ENCODE results near the gene MPP2.
"Not testable (repeated sequence)": the region's sequence is repeated elsewhere in the genome, so short reads cannot be mapped to it uniquely, and the experiment has no call there.

The MPP2 gene

DNA sequence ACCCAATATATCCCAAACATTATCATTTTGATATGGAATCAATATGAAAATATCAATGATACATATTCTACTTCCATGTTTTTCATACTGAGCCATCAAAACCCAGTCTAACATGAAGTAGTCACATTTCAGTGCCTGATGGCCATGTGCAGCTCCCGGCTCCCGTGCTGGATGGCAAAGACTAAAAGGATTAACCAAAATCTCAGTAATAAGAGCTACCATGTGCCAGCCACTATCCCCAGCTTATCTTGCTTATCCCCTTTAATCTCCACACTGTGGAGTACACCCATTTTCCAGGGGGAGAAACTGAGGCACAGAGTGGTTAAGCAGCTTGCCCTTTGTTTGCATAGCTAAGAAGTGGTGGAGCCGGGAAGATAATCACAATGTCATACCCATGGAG lies 51.2 kb downstream of the MPP2 start:
- Mint-ChIP-seq H3K9me3 (no peaks in the 10 kb centered on the region), H3K4me3 (no peak overlapping the region), H3K36me3 (no peaks in the 10 kb centered on the region), H3K27ac (no peak overlapping the region), H3K4me1 (no peaks in the 10 kb centered on the region), H3K27me3 (peaks cover 2% of the 10 kb centered on the region)

GRCh38 chr17:43855061-43855460 lies 52.3 kb downstream of the MPP2 start:
- Mint-ChIP-seq H3K27me3 (peaks cover 2% of the 10 kb centered on the region), H3K4me1 (no peaks in the 10 kb centered on the region), H3K36me3 (no peaks in the 10 kb centered on the region), H3K4me3 (no peak overlapping the region), H3K9me3 (no peaks in the 10 kb centered on the region), H3K27ac (no peak overlapping the region)

DNA sequence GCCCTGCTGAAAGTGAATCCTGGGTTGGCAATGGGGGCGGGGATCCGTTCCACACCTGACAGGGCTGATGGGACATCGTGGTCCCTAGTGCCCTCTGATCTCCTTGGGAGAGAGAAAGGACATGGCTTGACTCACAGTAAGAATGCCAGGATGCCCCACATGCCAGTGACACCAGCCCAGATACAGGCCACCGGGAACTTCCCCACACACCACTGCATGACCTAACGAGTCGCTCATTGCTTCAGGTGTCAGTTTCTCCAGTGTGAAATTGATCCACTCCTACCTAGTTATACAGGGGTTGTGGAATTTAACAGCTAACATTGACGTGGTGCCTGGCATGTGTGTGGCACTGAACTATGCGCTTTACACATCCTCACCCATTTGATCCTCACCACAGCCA lies 52.8 kb downstream of the MPP2 start:
- Mint-ChIP-seq H3K36me3 (no peaks in the 10 kb centered on the region), H3K4me1 (no peaks in the 10 kb centered on the region), H3K27ac (no peak overlapping the region), H3K27me3 (peaks cover 2% of the 10 kb centered on the region), H3K4me3 (no peak overlapping the region), H3K9me3 (no peaks in the 10 kb centered on the region)

- Mint-ChIP-seq H3K27me3 (peaks cover 3% of the 10 kb centered on the region), H3K27ac (no peak overlapping the region), H3K9me3 (no peaks in the 10 kb centered on the region), H3K4me3 (no peak overlapping the region), H3K4me1 (no peaks in the 10 kb centered on the region), H3K36me3 (no peaks in the 10 kb centered on the region)
Observed at GRCh38 chr17:43853546-43853945, 53.8 kb downstream of the MPP2 start.

DNA sequence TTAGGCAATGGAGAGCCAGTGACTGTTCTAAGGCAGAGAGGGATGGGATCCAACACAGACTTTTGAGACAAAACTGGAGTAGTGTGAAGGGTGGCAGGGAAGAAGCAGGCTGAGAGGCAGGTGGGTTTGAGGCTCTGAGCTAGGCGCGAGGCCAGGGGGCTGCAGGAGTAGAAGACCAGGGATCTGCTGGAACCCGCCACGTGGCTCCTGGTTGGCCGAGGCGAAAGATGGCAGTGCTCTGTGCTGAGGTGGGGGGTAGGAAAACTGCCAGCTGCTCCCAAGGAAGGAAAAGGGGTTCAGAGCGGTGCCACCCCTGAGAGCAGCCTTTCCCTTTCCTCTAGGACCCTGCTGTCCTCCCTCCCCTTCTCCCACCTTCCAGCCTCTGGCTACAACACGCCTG lies 54.8 kb downstream of the MPP2 start:
- Mint-ChIP-seq H3K27me3 (peaks cover 3% of the 10 kb centered on the region), H3K4me3 (no peak overlapping the region), H3K9me3 (no peaks in the 10 kb centered on the region), H3K36me3 (no peaks in the 10 kb centered on the region), H3K4me1 (no peaks in the 10 kb centered on the region), H3K27ac (no peak overlapping the region)

- Mint-ChIP-seq H3K27ac (no peak overlapping the region), H3K4me3 (no peak overlapping the region), H3K27me3 (peaks cover 3% of the 10 kb centered on the region), H3K9me3 (no peaks in the 10 kb centered on the region), H3K4me1 (no peaks in the 10 kb centered on the region), H3K36me3 (no peaks in the 10 kb centered on the region)
Observed at GRCh38 chr17:43849116-43849515, 58.2 kb downstream of the MPP2 start.

DNA sequence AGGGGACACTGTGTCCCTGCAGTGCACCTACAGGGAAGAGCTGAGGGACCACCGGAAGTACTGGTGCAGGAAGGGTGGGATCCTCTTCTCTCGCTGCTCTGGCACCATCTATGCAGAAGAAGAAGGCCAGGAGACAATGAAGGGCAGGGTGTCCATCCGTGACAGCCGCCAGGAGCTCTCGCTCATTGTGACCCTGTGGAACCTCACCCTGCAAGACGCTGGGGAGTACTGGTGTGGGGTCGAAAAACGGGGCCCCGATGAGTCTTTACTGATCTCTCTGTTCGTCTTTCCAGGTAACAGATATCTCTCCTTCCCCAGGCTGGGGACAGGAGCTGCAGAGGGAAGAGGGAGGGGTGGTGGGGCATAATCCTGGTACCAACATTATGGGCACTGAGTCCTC lies 58.7 kb downstream of the MPP2 start:
- Mint-ChIP-seq H3K27ac (no peak overlapping the region), H3K4me1 (no peaks in the 10 kb centered on the region), H3K27me3 (peaks cover 3% of the 10 kb centered on the region), H3K9me3 (no peaks in the 10 kb centered on the region), H3K36me3 (no peaks in the 10 kb centered on the region), H3K4me3 (no peak overlapping the region)

DNA sequence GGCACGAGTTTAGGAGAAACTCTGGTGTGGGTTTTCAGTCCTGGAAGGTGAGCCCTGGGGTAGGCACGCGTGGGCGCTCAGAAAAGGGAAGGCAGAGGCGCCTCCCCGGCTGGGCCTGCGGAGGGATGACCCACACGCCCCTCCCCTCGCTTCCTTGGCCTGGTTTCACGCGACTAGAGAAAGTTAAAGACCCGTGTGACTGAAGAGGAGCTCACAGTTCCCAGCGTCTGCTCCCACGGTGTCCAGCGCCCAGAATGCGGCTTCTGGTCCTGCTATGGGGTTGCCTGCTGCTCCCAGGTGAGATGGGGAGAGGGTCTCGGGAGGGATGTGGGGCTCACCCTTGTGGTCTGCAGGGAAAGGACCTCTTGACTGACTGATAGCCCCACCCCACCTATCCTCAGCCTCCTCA lies 60.4 kb downstream of the MPP2 start, which contains the start of gene CD300LG:
TSS of gene CD300LG (plus strand) at position 214 of the 409 bp plus-strand sequence. CDS start at position 255, 41 bp downstream.
- Mint-ChIP-seq H3K27me3 (peaks cover 5% of the 10 kb centered on the region), H3K9me3 (no peaks in the 10 kb centered on the region), H3K4me3 (no peak within 1 kb of the TSS), H3K4me1 (no peaks in the 10 kb centered on the region), H3K36me3 (no peaks in the 10 kb centered on the region), H3K27ac (no peak within 1 kb of the TSS)

GRCh38 chr17:43846221-43846712 lies 61.1 kb downstream of the MPP2 start:
- no peaks in the 10 kb centered on the region for H3K36me3 Mint-ChIP-seq

DNA sequence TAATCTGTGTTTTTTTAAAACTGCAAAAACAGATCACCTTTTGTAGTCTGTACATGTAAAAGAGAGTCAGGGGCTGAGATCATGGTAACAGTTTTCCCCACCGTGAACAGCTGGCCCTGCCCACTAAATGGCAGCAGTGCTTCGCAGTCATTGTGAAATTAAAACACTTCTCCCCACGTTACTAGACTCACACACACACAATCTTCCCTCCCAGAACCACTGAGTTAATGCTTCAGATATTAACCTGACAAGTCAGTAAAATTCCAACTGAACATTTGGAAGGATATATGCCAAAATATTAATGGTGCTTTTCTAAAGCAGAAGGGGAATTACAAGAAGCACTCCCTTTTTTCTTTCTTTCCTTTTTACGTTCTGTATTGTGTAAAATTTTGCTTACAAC lies 61.6 kb downstream of the MPP2 start:
- no peaks in the 10 kb centered on the region for H3K36me3 Mint-ChIP-seq
- no peaks in the 10 kb centered on the region for H3K9me3 Mint-ChIP-seq
- no peaks in the 10 kb centered on the region for H3K4me1 Mint-ChIP-seq
- peaks cover 5% of the 10 kb centered on the region for H3K27me3 Mint-ChIP-seq
- no peak overlapping the region for H3K27ac Mint-ChIP-seq
- no peak overlapping the region for H3K4me3 Mint-ChIP-seq

More at GRCh38 chr17:43846221-43846712, 61.1 kb downstream of the MPP2 start:
- Mint-ChIP-seq H3K27ac (no peak overlapping the region), H3K4me1 (no peaks in the 10 kb centered on the region), H3K4me3 (no peak overlapping the region), H3K27me3 (peaks cover 5% of the 10 kb centered on the region), H3K9me3 (no peaks in the 10 kb centered on the region)

DNA sequence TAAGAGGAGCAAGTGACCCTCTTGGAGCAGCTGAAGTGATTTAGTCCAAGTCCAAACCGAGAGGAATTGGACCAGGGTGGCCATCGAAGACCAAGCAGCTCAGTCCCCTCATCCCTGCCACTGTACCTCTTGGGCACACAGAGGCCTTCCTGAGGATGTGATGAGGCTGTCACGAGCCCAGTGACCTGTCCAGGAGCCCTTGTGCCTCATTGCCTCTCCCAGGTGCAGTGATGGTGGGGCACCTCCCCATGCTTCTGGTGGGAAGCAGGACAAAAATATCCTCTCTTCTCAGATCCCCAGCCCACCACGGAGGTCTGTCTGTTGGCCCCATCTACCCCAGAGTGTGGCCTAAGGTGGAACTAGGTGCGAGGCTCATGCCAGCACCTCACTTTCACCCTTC lies 63.1 kb downstream of the MPP2 start:
- no peaks in the 10 kb centered on the region for H3K36me3 Mint-ChIP-seq
- no peak overlapping the region for H3K4me3 Mint-ChIP-seq
- no peaks in the 10 kb centered on the region for H3K9me3 Mint-ChIP-seq
- H3K27ac Mint-ChIP-seq = no peak overlapping the region
- H3K27me3 Mint-ChIP-seq = peaks cover 12% of the 10 kb centered on the region
- H3K4me1 Mint-ChIP-seq = no peaks in the 10 kb centered on the region

- Mint-ChIP-seq H3K4me1 (no peaks in the 10 kb centered on the region), H3K4me3 (no peak overlapping the region), H3K9me3 (no peaks in the 10 kb centered on the region), H3K27ac (no peak overlapping the region), H3K36me3 (no peaks in the 10 kb centered on the region), H3K27me3 (peaks cover 11% of the 10 kb centered on the region)
Observed at GRCh38 chr17:43842975-43843325, 64.4 kb downstream of the MPP2 start.

DNA sequence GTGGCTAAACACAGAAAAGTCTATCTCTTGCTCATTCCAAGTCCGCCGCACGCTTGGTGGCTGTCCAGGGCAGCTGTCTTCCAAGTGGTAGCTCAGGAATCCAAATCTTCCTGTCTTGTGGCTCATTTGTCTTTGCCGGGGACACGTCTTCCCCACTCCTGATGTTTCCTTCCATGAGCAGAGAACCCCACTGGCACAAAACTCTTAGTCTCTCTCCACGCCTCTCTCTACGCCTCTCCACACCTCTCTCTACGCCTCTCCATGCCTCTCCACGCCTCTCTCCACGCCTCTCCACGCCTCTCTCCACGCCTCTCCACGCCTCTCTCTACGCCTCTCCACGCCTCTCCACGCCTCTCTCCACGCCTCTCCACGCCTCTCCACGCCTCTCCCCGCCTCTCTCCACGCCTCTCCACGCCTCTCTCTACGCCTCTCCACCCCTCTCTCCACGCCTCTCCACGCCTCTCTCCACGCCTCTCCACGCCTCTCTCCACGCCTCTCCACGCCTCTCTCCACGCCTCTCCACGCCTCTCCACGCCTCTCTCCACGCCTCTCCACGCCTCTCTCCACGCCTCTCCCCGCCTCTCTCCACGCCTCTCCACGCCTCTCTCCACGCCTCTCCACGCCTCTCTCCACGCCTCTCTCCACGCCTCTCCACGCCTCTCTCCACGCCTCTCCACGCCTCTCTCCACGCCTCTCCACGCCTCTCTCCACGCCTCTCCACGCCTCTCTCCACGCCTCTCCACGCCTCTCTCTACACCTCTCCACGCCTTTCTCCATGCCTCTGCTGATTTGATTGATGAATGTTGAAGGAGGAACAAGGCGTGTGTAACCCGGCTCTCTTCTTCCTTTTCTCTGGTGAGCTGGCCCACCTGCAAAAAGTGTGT lies 65.0 kb downstream of the MPP2 start:
- not testable (repeated sequence) for H3K9me3 Mint-ChIP-seq, H3K27ac Mint-ChIP-seq, H3K36me3 Mint-ChIP-seq, H3K4me1 Mint-ChIP-seq, H3K4me3 Mint-ChIP-seq
- H3K27me3 Mint-ChIP-seq = peaks cover 13% of the 10 kb centered on the region

DNA sequence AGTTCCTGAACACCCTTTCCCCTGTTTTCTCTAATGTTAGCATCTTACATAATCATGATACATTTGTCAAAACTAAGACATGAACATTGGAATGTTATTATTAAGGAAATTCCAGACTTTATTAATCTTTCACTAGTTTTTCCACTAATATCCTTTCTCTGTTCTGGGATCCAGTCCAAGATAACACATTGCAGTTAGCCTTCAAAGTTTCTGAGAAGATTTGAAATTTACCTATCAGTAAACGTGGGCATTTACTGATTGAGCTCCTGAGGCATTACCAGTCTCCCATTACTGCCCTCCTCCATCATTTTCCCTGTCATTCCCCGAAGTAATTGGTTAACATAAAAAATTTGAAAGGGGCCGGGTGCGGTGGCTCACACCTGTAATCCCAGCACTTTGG lies 66.1 kb downstream of the MPP2 start:
- H3K36me3 Mint-ChIP-seq = no peaks in the 10 kb centered on the region
- no peak overlapping the region for H3K27ac Mint-ChIP-seq
- peaks cover 14% of the 10 kb centered on the region for H3K27me3 Mint-ChIP-seq
- H3K4me3 Mint-ChIP-seq = no peak overlapping the region
- H3K9me3 Mint-ChIP-seq = no peaks in the 10 kb centered on the region
- H3K4me1 Mint-ChIP-seq = no peaks in the 10 kb centered on the region

DNA sequence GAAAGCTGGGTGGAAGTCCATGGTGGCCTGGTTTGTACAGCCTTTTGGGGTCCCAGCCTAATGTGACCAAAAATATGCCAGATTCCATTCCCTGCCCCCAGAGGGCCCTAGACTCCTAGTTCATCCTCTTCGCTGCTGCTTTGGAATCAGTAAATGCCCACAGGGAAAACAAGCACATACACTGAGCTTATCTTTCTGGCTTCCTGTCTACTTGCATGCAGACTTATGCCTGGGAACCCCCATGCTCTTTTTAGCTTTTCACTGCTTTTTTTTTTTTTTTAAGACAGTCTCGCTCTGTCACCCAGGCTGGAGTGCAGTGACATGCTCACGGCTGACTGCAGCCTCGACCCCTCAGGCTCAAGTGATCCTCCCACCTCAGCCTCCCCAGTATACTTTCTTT lies 66.5 kb downstream of the MPP2 start:
- no peak overlapping the region for H3K27ac Mint-ChIP-seq
- no peaks in the 10 kb centered on the region for H3K36me3 Mint-ChIP-seq
- H3K4me3 Mint-ChIP-seq = no peak overlapping the region
- no peaks in the 10 kb centered on the region for H3K4me1 Mint-ChIP-seq
- H3K27me3 Mint-ChIP-seq = peaks cover 16% of the 10 kb centered on the region
- no peaks in the 10 kb centered on the region for H3K9me3 Mint-ChIP-seq

- Mint-ChIP-seq H3K4me3 (no peak overlapping the region), H3K36me3 (no peaks in the 10 kb centered on the region), H3K27me3 (peaks cover 18% of the 10 kb centered on the region), H3K9me3 (no peaks in the 10 kb centered on the region), H3K27ac (no peak overlapping the region), H3K4me1 (no peaks in the 10 kb centered on the region)
Observed at GRCh38 chr17:43839670-43840108, 67.6 kb downstream of the MPP2 start.
